GM19467 (cell line): Measurements from ENCODE around the gene ABAT.

Experiments
- ATAC-seq: cut with Tn5 transposase; IDR thresholded peaks from one replicate; pipeline ENCODE4 v1.9.1; 2021; ENCODE audit warnings: mild to moderate bottlenecking, moderate library complexity; ENCODE audit not compliant: unreplicated experiment

The ABAT gene

DNA sequence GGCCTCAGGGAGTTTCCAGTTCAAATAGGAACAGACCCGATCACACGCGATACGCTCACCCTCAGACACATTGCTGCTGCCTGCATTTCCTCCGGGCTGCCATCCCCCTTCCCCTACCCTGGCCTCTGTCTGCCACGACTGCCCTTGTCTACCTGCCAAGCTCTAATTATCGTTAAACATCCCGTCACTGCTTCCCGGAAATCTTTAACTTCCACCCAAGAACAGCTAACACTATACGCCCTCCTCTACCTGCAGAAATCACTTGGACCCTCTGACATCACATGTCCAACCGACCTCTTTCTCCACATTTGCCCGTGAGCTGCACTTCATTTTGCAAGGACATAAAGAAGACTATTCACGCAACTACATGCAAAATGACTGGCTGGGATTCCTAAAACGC, 40.4 kb downstream of the ABAT start:
- ATAC-seq, result no peak

DNA sequence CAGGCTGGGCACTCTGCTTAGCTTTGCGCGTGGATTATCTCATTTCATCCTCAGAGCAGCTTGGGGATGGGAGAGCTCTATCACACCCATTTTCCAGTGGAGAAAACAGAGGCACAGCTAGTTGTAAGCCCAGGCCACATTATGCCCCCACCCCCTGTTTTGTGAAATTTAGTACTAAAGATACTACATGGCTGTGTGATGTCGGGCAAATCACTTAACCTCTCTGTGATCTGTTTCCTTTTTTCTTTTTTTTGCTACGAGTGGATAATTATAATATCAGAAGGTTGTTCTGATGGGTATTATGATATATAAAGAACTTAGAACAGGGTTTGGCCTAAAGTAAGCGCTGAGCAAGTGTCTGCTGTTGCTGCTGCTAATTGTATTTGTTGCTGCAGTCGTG, 41.6 kb downstream of the ABAT start:
- ATAC-seq, result no peak

DNA sequence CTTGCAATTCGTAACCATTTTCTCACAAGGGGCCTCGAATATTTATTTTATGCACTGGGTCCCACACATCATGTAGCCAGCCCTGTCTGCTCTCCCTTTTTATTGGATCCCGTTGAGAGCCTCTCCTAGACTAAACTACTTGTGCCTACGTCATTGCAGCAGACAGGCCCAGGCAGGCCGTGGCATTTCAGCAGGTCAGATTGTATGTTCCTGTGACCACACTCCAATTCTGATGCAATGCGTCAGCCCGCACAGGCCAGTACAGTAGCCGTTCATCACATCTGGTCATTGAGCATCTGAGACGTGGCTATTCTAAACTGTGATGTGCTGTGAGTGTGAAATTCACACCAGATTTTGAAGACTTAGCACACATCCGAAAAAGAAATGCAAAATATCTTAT, 42.2 kb downstream of the ABAT start:
- ATAC-seq, result no peak

DNA sequence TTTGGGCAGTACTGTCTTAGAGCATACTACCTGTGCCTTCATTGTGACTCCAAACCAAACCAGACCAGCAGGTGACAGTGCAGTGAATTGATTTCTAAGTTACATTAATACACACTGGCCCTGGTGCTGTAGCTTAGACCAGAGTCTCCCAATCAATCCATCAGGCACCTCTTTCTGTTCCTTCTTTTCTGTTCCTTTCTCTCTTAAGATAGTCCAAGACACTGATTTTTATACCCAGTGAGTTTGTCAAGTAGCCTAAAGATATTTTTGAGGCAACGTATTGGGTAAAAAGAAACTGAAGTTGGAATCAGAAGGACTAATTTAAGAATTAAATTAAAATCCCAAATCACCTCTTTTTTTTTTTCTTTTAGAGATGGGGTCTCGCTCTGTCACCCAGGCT, 43.1 kb downstream of the ABAT start:
- ATAC-seq, result no peak

DNA sequence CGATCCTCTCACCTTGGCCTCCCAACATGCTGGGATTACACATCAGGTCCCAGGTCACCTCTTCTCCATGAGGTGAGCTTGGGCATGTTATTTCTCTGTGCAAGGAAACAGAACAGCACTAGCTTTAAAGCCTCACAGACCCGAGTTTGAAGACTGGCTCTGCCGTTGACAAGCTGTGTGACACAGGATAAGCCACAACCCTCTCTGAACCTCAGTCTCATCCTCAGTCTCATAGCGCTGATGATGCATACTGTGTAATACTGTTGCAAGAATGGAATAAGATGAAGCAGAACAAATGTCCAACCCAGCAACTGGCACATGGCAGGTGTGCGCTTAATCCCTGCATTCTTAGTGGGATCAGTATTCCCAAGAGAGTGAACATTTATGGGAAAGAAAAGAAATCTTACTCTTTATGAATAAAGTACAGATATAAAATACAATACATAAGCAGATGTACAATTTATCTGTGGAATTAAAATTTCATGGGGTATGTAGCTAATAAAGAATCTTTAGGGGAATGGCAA, 43.5 kb downstream of the ABAT start:
- no peak for ATAC-seq

DNA sequence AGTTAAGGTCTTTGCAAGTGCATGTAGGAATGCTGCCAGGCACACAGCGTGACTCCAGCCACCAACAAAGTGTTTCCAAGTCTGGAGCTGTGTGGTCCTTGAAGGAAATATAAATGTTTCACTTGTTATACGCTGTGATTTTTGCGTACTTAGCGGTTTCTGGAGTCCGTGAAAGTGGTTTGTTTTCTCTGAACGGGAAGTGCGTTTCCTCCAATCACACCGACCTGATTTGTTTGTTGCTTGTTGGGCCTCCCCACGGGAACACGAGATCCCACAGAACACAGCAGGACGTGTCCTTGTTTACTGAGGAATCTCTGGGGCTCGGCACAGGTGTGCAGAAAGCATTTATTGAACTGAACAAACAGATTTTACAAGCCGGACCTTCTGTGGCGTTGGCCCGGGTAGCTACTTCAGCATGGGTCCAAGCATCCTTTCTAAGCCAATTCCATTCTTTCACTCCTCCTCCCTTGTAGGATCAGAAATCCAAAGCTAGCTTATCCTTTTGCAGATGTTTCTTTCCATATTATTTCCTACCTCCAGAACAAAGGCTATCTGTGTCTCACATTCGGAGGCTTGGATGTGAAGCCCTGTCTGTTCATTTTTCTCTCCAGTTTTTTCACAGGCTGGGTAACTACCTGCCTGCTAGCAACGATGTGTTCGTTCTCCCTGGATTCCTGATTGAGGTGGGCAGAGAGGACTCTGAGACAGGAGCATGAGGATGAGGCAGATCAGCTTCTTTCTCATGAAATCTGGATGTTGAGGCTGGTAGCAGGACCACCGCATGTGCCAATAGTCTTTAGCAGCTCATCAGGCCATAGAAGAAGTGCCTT, 44.6 kb downstream of the ABAT start:
- ATAC-seq, result no peak

DNA sequence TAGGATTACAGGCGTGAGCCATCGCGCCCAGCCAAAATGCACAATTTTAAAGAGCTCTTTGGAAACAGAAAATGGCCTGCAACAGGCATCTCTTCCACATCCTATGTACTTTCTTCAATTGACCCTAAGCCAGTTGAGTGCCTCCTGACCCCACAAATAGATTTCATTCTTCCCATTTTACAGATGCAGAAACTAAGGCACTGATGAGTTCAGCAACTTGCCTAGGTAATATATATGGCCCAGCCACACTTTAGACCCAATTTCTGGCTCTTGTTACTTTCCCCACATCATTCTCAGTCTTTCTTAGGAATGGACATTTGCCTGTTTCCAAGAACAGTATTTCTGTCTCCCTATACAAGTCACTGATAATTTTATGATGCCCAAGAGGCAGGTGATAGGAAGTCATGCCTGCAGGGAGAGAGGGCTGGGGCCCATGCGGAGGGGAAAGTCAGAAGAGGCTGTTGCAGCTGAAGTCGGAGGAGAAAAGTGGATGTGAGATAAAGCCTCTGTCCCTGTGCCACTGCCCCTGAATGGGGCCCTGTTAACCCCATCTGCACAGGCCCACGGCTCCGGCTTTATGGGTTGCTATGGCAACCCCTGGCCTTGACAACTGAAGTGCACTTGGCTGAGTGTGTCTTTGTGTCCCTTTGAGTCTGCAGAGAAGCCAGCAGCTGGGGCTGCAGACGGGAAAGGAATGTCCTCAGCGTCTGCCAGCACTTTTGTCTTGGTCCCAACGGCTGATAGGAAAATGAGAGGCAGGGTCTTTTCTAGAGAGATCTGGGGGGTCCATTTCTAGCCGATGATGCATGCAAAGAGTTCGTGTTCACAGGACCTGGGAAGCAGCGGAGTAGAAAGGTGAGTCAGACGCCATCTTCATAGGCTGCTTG, 45.9 kb downstream of the ABAT start:
- ATAC-seq, result no peak

DNA sequence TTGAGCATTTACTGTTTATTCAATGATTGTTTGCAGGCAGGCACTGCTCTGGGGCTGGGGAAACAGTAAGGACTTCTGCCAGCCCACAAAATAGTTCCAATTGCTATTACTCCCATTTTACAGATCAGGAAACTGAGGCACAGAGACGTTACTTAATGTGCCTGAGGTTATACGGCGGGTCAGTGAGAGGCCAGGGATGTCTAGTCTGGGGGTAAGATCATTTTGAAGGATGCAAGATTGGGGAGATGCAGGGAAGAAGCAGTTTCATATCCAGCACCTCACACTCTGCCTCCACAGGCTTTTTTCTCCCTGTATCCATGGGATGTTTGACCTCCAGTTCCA, 46.5 kb downstream of the ABAT start:
- ATAC-seq, result no peak

DNA sequence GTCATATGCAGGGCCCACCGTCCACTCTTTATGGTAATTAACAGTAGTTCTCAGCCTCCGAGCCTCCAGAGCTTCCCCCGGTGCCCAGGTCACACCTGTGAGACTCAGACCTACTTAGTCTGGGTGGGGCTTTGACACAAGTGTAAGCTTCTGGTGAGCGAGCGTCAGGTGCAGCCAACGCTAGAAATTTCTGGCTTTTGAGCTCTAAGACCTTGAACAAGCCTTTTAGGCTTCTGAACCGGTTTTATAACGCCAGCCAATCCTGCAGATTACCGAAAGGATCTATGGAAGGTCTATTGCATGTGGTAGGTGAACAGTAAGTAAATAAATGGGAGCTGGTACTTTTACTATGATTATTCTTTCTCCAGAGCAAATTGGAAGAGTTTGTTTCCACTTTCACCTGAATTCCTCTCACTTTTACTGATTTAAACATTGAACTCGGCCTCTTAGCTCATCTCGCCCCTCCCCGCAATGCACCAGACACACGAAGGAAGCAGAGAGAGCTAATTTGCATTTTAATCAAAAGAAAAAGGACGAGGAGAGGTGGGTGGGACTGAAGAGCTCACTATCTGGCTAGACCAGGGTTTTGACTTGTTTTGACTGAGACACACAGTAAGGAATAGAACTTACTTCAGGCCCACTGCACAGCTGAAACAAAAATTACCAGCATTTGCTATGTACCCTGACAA, 47.1 kb downstream of the ABAT start:
- no peak for ATAC-seq

DNA sequence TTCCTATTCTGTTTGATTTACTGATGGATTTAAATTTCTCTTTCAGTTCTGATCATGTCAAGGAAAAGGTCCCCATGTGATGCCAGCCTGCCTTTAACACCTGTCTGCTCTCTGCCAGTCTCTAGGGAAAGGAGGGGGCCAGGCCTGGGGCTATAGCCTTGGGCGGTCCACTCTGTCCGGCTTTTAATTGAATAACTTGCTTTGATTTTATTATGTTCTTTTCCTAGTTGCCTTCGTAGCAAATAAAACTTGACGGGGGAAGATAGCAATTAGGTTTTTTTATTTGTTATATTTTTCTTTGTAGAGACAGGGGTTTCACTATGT, 47.6 kb downstream of the ABAT start:
- ATAC-seq, result no peak

DNA sequence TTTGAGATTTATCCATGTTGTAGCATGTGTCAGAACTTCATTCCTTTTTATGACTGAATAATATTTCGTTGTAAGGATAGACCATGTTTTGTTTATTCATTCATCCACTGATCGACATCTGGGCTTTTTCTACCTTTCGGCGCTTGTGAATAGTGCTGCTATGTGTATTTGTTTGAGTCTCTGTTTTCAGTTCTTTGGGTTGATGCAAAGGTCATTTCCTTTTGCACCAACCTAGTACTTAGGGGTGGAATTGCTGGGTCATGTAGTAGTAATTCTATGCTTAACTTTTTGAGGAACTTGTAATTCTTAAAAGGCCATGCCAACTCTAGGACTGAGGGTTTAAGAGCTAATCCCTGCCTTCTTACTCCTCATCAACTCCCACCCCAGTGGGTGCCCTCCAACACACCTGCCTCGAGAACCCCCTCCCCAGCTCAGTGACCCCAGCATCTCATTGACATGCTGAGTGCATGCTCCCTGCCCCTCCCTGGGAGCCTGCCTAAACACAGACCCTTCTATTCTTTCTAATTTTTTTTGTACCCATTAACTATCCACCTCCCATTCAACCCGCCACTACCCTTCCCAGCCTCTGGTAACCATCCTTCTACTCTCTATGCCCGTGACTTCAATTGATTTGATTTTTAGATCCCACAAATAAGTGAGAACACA, 51.2 kb downstream of the ABAT start:
- no peak for ATAC-seq

DNA sequence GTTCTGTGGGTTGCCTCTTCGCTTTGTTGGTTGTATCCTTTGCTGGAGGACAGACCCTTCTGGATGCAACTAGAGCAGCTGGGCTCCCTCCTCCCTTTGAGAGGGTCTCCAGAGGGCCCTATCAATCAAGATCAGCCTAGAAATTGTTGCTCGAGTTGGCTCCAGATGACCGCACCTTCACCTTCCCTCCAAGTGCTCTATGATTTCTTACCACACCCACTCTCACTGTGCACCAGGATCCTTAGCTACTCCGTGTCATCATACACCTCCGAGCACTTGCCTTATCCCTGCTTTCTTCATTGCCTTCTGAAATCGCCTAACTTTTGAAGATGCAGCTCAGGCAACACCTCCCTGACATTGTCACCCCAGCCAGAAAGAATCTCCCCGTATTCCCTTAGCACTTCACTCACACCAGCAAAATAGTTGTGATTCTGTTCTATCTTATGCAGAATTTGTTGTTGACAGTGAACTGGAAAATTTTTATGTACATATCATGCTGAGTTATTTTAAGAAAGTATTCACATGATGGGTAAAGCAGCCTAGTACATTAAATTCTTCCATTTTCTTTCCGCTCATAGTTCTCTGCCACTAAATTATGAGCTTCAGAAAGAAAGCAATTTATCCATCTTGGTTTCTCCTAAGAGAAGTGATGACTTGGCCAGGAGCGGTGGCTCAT, 52.9 kb downstream of the ABAT start:
- ATAC-seq, result no peak

DNA sequence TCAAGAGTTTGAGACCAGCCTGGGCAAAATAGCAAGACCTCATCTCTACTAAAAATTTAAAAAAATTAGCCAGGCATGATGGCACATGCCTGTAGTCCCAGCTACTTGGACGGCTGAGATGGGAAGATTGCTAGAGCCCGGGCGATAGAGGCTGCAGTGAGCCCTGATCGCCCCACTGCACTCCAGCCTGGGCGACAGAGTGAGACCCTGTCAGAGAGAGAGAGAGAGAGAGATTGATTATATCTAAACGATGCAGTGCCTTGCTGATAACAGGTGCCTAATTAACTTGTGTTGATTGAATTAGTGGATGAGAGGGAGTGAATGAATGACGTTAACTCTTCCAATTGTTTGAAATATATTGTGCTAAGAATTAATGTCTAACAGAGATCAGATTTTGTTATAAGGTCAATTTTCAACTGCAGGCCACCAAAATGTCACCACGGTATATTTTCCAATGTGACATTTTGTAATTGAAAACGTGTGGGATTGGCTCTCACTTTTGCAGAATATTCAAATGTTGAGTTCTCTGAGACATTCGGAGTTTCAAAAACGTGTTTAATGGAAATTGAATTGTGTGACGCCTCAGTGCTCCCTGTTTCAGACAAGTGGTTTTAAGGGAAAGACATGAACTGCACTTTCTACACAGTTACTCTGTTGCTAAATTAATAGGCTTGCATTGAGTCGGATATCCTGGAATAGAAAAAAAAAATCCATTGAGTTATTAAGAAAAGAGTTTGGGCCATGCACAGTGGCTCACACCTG, 53.6 kb downstream of the ABAT start:
- no peak for ATAC-seq

DNA sequence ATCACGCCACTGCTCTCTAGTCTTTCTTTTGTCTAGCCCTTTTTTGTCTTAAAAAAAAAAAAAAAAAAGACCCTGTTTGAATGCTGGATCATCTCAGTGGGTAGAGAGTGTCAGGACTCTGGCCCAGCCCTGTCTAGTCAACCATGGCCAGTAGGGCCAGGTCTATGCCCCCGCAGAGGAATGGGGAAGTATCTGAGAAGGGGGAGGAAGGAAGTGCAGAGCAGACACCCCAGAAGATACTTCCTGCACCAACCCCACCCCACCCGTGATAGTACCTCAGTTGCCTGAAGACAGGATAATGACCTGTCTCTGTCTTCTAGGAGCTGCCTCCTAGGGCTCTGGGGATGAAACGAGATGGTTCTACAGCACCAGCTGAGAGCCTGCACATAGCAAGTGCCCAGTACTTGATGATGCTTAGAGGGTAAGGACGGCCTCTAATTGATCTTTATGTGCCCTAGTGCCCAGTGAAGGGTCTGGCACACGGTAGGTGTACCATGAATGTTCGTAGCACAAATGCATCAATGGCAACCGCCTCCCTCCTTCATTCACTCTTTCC, 55.4 kb downstream of the ABAT start:
- ATAC-seq, result no peak

DNA sequence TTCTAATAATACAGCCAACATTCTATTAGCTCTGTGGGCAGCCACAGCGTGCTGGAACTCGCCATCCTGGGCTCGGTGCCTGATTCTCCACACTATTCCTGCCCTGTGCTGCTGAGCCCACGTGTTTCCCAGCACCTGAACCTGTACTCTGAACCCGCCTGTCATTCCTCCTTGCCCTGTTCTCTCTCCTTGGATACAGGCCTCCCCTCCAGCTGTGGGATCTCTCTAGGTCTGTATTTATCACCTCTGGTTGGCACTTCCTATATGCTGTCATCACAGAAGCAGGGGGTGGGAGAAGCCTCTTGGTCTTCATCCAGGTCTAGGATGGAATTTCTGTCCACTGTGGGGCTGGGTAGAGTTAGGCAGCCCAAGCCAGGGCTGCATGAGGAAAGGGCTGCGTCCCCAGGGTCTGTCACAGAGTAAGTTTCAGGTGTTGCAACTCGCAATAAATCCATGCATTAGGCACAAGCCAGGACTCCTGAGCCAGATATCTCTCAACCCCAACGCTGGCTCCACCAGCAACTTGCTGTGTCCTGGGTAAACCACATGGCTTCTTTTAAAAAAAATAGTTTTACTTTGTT, 56.0 kb downstream of the ABAT start:
- no peak for ATAC-seq

DNA sequence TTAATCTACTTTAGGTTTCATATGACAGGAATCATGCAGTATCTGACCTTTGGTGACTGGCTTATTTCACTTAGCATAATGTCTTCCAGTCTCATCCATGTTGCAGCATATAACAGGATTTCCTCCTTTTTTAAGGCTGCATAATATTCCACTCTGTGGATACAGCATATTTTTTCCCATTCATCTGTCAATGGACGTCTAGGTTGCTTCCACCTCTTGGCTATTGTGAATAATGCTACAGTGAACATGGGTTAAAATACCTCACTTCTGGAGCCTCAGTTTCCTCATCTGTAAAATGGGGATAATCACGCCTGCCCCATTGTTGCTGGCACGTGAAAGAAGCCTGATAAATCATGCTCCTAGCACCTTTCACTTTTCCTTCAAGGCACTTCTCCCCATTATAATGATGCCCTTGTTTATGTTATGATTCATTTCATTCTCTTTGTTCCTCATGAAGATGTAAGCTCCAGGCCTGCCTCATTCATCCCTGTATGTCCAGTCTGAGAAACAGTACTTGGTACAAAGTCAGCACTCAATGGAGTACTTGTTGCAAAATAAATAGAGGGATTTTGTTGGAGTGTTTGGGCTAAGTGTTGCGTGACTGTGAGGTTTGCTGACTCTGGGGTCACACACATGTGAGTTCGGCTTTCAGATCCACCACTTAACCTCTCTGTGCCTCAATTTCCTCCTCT, 59.6 kb downstream of the ABAT start:
- ATAC-seq, result no peak

DNA sequence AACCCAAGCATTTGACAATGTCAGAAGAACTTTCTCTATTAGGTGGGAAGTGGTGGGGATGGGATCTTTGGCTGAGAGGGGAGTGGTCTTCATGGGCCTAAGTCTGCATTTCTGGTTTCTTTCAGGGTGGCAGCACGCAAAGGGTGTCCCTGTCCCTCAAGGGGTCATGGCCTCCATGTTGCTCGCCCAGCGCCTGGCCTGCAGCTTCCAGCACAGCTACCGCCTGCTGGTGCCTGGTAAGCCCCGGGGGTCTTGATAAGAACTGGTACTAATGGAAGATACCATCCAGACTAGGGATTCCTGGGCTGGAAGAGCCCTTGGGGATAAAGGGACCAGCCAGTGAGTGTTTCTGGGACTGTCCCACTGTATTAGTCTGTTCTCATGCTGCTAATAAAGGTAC, 61.2 kb downstream of the ABAT start:
- no peak for ATAC-seq

DNA sequence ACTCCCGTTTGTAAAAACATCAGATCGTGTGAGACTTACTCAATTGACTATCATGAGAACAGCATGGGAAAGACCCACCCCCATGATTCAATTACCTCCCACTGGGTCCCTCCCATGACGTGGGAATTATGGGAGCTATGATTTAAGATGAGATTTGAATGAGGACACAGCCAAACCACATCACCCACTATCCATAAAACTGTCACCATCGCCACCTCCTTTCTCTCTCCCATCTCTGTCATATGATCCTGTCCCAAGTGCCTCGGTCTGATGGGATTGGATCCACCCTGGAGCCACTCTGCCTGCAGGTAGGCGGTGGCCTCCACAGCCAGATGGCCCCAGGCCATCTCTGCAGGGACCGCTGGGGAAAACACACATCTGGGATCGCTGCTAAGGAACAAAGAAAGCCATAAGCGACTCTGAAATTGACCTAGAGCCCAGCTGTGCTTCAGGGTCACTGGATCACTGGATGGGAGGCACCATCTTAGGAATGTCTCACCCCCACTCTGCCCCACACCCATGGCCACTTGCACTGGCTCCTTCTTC, 61.8 kb downstream of the ABAT start:
- ATAC-seq, result no peak
